Neural progenitor cell (in vitro differentiated cells): ENCODE measurements around the gene CRACR2A.

Experiments used
- EZH2 ChIP-seq: fragments of 200-600 bp; sonication (generic); IDR thresholded peaks from 2 replicates; pipeline ENCODE4 v1.6.1; 2017; ENCODE audit warnings: antibody characterized with exemption, mild to moderate bottlenecking, moderate library complexity
- TF ChIP-seq, protein P1 (sequence below): fragments of 200-600 bp; sonication (generic); IDR thresholded peaks from 2 replicates; pipeline ENCODE4 v1.5.1; 2017; ENCODE audit warnings: antibody characterized with exemption, mild to moderate bottlenecking

DNA sequence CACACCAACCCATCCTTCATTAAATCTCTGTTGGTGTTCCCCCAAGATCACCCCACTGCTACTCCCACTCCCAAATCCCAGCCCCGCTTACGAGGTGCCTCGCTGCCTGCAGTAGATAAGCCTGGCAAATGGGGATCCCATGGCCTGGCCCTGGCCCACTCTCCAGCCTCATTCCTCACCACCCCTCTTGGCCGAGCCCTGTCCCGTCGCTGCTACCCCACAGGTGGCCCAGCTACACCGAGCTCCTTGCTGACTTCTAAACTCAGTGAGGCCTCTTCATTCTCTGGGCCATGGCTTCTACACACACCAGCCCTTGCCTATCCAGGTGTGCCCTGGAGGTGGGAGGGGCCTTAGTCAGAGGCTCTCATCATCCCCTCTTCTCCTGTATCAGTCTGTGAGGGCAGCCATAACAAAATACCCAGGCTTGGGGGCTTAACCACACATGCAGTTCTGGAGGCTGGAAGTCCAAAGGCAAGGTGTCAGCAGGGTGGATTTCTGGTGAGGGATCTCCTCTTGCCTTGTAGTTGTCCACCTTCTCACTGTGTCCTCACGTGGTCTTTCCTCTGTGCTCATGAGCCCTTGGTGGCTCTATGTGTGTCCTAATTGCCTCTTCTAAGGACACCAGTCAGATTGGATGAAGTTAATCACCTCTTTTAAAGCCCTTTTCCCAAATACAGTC lies 169.1 kb downstream of the CRACR2A start:
- TF ChIP-seq, protein P1, sequence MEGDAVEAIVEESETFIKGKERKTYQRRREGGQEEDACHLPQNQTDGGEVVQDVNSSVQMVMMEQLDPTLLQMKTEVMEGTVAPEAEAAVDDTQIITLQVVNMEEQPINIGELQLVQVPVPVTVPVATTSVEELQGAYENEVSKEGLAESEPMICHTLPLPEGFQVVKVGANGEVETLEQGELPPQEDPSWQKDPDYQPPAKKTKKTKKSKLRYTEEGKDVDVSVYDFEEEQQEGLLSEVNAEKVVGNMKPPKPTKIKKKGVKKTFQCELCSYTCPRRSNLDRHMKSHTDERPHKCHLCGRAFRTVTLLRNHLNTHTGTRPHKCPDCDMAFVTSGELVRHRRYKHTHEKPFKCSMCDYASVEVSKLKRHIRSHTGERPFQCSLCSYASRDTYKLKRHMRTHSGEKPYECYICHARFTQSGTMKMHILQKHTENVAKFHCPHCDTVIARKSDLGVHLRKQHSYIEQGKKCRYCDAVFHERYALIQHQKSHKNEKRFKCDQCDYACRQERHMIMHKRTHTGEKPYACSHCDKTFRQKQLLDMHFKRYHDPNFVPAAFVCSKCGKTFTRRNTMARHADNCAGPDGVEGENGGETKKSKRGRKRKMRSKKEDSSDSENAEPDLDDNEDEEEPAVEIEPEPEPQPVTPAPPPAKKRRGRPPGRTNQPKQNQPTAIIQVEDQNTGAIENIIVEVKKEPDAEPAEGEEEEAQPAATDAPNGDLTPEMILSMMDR = no peak
- TF ChIP-seq EZH2 = no peak
